Type B pancreatic cell (in vitro differentiated cells): ENCODE data around the gene EXOC3L1. TPM values are rescaled to one million over a fixed set of nuclear protein-coding genes. Genes with fewer than 3 reads are reported as not detected.

Experiments used
- DNase-seq: peaks from one replicate; pipeline ENCODE4 v3.0.0; 2021; ENCODE audit warnings: mixed read lengths; ENCODE audit not compliant: unreplicated experiment; ENCODE audit errors: extremely low spot score
- H3K27ac Mint-ChIP-seq: 2 replicates; pipeline ENCODE4 v1.8.0; 2021; ENCODE audit warnings: mild to moderate bottlenecking, mixed read lengths
- H3K27me3 Mint-ChIP-seq: 2 replicates; pipeline ENCODE4 v1.8.0; 2021; ENCODE audit warnings: mixed read lengths
- H3K36me3 Mint-ChIP-seq: 2 replicates; pipeline ENCODE4 v1.8.0; 2021; ENCODE audit warnings: mixed read lengths
- H3K4me1 Mint-ChIP-seq: one replicate; pipeline ENCODE4 v1.8.0; 2021; ENCODE audit warnings: mixed read lengths; ENCODE audit not compliant: unreplicated experiment
- H3K4me3 Mint-ChIP-seq: 2 replicates; pipeline ENCODE4 v1.8.0; 2021; ENCODE audit warnings: mild to moderate bottlenecking, mixed read lengths
- H3K9me3 Mint-ChIP-seq: 2 replicates; pipeline ENCODE4 v1.8.0; 2021; ENCODE audit warnings: mixed read lengths
- CTCF ChIP-seq: fragments of 200-600 bp; sonication (generic); conservative IDR thresholded peaks from 2 replicates; pipeline ENCODE4 v1.5.0; 2021; ENCODE audit warnings: antibody characterized with exemption, mild to moderate bottlenecking
- total RNA-seq: library from RNA; stranded (reverse); gene quantifications from 2 replicates; pipeline ENCODE4 v1.2.1, GENCODE V29; 2021; ENCODE audit warnings: low replicate concordance

Gene EXOC3L1
- total RNA-seq, 1 donor from 2014 or later: 0.41 TPM

- Mint-ChIP-seq H3K4me1 (peaks cover 24% of the 10 kb centered on the region), H3K27ac (peak overlapping the region; percentile 88), H3K36me3 (no peaks in the 10 kb centered on the region)
Observed at GRCh38 chr16:67169642-67170167, 20.2 kb downstream of the EXOC3L1 start.

GRCh38 chr16:67169011-67169451, 20.9 kb downstream of the EXOC3L1 start:
- no peaks in the 10 kb centered on the region for H3K9me3 Mint-ChIP-seq
- no peak overlapping the region for H3K27ac Mint-ChIP-seq
- H3K4me1 Mint-ChIP-seq: peaks cover 24% of the 10 kb centered on the region
- no peak for TF ChIP-seq CTCF
- H3K4me3 Mint-ChIP-seq: peak overlapping the region; percentile 31
- peaks cover 87% of the 10 kb centered on the region for H3K27me3 Mint-ChIP-seq
- DNase-seq: no peak
- H3K36me3 Mint-ChIP-seq: no peaks in the 10 kb centered on the region

More at GRCh38 chr16:67169642-67170167, 20.2 kb downstream of the EXOC3L1 start:
- H3K27me3 Mint-ChIP-seq: peaks cover 84% of the 10 kb centered on the region
- no peaks in the 10 kb centered on the region for H3K9me3 Mint-ChIP-seq
- TF ChIP-seq CTCF: peak; percentile 85
- peak overlapping the region; percentile 88 for H3K4me3 Mint-ChIP-seq
- DNase-seq: no peak

GRCh38 chr16:67167588-67167987, 22.3 kb downstream of the EXOC3L1 start:
- DNase-seq: no peak
- Mint-ChIP-seq H3K27ac (no peak overlapping the region), H3K4me3 (no peak overlapping the region), H3K9me3 (no peaks in the 10 kb centered on the region), H3K4me1 (peaks cover 14% of the 10 kb centered on the region), H3K36me3 (no peaks in the 10 kb centered on the region), H3K27me3 (peaks cover 81% of the 10 kb centered on the region)
- no peak for TF ChIP-seq CTCF

GRCh38 chr16:67166598-67167168, 23.3 kb downstream of the EXOC3L1 start:
- DNase-seq: no peak
- H3K4me1 Mint-ChIP-seq: peaks cover 14% of the 10 kb centered on the region
- H3K4me3 Mint-ChIP-seq: no peak overlapping the region
- no peaks in the 10 kb centered on the region for H3K9me3 Mint-ChIP-seq
- peaks cover 82% of the 10 kb centered on the region for H3K27me3 Mint-ChIP-seq
- H3K36me3 Mint-ChIP-seq: no peaks in the 10 kb centered on the region
- H3K27ac Mint-ChIP-seq: no peak overlapping the region
- no peak for TF ChIP-seq CTCF

- Mint-ChIP-seq H3K27ac (no peak overlapping the region), H3K9me3 (no peaks in the 10 kb centered on the region), H3K4me1 (peaks cover 10% of the 10 kb centered on the region), H3K4me3 (no peak overlapping the region), H3K36me3 (no peaks in the 10 kb centered on the region), H3K27me3 (peaks cover 82% of the 10 kb centered on the region)
- TF ChIP-seq CTCF: no peak
- DNase-seq: no peak
Observed at GRCh38 chr16:67166110-67166547, 23.8 kb downstream of the EXOC3L1 start.
